GM21423 (cell line): ENCODE data around the gene PIH1D2.
"Not testable (repeated sequence)": the region's sequence is repeated elsewhere in the genome, so short reads cannot be mapped to it uniquely, and the experiment has no call there.

Experiments
- ATAC-seq: cut with Tn5 transposase; IDR thresholded peaks from one replicate; pipeline ENCODE4 v1.9.1; 2021; ENCODE audit warnings: mild to moderate bottlenecking, moderate library complexity; ENCODE audit not compliant: unreplicated experiment

The PIH1D2 gene, protein sequence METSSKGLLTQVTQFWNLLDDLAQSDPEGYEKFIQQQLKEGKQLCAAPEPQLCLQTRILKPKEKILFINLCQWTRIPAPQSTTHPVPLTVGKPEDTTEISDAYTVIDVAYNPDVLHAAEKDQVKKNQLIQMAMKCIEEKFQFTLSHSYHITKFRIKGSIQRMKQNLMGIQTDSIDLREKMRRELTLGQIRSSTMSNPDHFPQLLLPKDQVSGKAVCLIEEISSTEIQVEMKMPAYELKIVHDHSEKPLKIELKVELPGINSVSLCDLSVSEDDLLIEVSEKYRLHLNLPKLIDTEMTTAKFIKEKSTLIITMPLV

DNA sequence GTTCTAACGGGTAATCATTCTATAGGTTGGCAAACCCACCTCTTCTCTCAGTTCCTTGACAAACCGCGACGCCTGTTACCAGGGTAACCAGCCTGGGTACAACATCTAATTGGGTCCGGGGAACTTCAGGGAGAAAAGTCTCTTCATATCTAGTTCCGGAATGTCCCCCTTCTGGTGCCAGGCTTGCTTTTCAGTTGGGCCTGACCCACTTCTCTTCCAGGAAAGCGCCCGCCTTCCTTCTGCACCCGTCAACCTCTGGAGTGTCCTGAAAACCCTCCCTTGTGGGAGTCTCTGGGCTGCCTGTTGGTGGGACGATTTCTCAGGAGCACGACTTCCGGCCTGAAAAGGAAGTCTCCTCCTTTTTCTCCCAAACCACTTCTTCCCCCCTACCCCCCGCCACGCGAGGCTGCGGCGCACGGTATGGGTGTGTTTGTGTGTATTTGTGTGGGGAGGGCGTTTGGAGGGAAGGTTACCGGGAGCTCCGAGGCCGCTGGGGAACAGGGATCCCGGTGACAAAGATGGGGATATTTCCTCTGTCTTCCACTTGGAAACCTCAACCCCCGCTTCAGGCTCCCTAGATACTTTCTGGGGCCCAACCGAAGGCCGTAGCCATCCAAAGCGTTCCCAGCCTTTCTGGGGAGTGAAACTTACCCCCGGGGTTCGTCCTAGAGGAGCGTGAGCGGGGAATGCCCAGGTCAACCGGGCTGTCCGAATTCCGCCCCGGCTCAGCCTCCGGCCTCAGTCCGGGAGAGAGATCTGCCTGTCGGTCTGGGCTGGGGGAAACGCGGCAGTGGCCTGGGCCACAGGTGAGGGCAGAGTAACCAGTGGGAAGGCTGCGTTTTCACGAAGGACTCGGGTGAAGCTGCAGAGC lies at the start of gene PIH1D2, which contains the start of gene NKAPD1:
PIH1D2 (minus strand) TSS at position 77 of the 871 bp plus-strand sequence. CDS start 843 bp downstream, outside the sequence.
NKAPD1 (plus strand) TSS at position 359 of the 871 bp plus-strand sequence. CDS start 1,276 bp downstream, outside the sequence.
- ATAC-seq: peak; percentile 92

DNA sequence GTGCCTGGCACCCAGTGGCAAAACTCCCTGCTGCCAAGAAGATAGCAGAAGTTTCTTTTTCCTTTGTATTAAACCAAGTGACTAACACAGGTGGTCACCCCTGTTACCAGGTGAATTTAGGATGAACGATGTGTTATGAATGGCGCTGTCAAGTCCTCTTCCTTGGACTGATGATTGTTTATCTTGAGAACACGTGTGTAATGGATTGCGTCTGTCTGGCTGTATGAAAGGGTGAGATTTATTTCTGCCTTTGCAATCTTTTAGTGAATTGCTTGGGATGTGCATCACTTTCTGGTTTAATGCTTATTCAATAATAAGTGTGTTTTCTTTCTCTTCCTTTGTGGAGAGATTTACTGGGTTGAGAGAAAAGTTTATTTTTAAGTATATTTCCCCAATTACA lies 49.3 kb upstream of the PIH1D2 start:
- ATAC-seq: no peak

DNA sequence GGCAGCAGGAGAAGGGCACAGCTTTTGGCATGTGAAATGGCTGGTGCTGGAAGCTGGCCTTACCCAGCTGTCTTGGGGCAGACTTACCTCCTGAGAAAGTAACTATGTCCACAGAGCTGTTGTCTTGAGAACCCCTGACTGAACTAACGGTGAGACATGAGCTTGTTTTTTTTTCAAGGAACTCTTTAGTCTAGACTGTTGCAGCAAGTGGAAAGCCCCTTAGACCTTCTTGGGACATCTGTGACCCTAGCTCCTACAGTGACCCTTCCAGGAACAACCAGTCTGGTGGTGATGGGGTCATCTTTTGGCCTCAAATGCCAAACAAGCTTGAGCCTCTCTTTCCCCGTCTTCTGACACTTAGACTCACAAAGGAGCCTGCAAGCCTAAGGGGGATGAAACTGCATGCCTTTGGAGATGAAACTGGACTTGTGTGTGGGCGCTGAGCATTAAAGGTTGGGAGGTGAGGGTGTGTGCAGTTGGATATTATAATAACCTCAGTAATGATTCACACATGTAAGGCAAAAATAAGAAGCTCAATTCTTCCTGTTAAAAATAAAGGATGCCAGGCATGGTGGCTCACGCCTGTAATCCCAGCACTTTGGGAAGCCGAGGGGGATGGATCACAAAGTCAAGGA lies 48.3 kb upstream of the PIH1D2 start:
- no peak for ATAC-seq

DNA sequence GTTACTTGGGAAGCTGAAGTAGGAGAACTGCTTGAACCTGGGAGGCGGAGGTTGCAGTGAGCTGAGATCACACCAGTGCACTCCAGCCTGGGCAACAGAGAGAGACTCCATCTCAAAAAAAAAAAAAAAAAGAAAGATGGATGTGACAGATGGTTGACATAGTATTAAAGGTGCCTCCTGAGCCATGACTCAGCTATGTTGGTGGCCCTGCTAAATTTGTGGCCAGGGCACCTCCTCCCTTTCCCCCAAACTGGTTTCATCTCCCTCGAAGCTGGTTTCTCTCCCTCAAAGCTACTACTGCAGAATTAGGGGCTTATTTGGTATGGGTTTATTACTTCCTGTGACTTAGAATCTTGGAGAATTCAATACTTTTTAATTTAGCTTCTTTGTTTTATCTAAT lies 44.4 kb upstream of the PIH1D2 start:
- ATAC-seq: no peak

GRCh38 chr11:112115386-112115785 lies 41.6 kb upstream of the PIH1D2 start:
- ATAC-seq: no peak

DNA sequence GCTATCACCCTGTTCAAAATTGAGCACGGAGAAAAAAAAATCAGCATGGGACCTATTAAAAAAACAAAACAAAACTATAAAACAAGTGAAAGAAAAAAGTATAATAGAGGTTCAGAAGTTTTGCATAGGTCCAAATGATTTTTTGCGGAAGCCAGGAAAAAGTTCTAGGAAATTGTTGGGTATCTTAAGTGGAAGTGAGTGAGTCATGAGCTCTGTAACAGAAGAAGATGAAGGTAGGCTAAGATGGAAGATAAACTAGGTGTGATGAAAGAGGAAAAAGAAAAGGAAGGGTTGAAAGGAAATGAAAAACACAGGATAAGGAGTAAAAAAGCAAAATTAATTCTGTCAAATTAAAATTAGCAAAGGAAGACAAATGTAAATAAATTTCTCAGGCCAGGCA lies 40.6 kb upstream of the PIH1D2 start:
- no peak for ATAC-seq

- ATAC-seq: no peak
Measured at GRCh38 chr11:112113539-112114457, 40.0 kb upstream of the PIH1D2 start.

DNA sequence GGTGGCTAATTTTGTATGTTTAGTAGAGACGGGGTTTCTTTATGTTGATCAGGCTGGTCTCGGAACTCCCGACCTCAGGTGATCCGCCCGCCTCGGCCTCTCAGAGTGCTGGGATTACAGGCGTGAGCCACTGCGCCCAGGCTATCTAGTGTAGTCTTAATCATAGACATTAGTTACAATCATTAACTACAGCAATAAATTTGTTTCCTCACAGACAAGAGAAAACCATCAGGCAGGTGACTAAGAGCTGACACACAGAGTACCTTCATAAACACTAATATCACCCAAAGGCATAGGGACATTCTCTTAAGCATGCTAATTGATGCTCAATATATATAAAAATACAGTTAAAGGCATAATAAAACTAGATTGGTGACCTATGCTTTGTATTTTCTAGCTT lies 32.3 kb upstream of the PIH1D2 start:
- ATAC-seq: no peak

- no peak for ATAC-seq
Measured at GRCh38 chr11:112103446-112103845, 29.6 kb upstream of the PIH1D2 start.

- no peak for ATAC-seq
Measured at GRCh38 chr11:112100462-112100861, 26.6 kb upstream of the PIH1D2 start.

DNA sequence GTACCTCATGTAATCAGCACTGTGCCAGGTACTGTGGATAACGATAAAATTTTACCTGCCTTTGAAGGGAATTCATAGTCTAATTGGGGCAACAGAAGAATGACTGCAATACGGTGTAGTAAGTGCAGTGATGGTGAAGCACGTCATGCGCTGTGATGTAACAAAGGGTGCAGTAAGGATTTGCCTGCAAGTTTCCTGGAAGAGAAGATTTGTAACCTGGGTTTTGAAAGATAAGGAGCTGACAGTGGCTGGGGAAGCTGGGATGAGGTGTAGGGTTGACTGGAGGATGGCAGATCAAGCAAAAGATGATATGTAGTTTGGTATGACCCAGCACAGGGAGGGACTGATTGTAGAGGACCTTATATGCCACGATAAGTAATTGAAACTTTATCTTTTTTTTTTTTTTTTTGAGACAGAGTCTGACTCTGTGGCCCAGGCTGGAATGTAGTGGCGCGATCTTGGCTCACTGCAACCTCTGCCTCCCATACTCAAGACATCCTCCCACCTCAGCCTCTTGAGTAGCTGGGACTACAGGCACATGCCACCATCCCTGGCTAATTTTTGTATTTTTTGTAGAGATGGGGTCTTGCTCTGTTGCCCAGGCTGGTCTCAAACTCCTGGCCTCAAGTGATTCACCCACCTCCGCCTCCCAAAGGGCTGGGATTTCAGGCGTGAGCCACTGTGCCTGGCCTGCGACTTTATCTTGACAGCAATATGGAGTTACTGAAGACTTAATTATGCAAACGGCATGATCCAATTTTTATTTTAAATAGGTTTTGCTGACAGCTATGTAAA lies 24.1 kb upstream of the PIH1D2 start:
- ATAC-seq: no peak

- no peak for ATAC-seq
Measured at GRCh38 chr11:112096194-112096593, 22.4 kb upstream of the PIH1D2 start.

- not testable (repeated sequence) for ATAC-seq
Measured at GRCh38 chr11:112095302-112095701, 21.5 kb upstream of the PIH1D2 start.

GRCh38 chr11:112087212-112087611 lies 13.4 kb upstream of the PIH1D2 start:
- no peak for ATAC-seq

DNA sequence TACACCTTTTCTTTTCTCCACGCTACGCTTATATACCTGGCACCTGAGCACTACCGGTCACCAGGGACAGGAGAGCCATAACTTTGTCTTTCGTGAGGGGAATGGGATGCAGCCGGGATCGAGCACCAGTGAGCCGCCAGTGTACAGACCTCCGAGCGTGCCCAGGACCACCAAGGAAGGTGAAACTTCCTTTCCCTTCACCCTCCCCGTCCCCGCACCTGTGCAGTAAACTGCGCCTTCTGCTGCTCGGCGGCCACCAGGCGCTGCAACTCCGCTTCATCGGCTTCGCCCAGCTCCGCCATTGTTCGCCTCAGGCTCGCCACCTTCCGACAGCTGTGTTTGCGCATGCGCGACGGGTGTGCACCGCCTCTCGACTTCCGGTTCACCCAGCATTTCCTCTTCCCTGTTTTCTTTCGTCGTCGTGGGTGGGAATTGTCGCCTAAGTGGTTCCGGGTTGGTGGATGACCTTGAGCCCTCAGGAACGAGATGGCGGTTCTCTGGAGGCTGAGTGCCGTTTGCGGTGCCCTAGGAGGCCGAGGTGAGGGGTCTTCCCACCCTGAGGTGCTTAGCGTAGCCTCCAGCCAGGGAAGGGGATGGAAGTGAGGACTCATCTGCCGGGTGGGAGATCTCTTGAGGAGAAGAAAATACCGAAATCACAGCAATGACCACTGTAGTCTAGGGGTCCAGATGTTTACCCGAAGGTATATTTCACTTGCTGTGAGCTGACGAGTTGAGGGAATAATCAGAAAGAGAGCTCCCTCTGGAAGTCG lies 12.8 kb upstream of the PIH1D2 start, which contains the start of the genes SDHD and TIMM8B:
SDHD (plus strand) TSS at position 452 of the 770 bp plus-strand sequence; CDS start at position 487, 35 bp downstream.
TIMM8B (minus strand) TSS at position 335 of the 770 bp plus-strand sequence; CDS start at position 302, 33 bp downstream.
- ATAC-seq: peak; percentile 92

GRCh38 chr11:112085822-112086421 lies 12.1 kb upstream of the PIH1D2 start:
- peak; percentile 28 for ATAC-seq

- no peak for ATAC-seq
Measured at GRCh38 chr11:112082729-112083128, 8.9 kb upstream of the PIH1D2 start.

- ATAC-seq: no peak
Measured at GRCh38 chr11:112062923-112063322, 10.9 kb downstream of the PIH1D2 start.
